Upper lobe of left lung (tissue), 6 donors: Measurements from ENCODE around the gene MATN3. TPM values are rescaled to one million over a fixed set of nuclear protein-coding genes. Genes with fewer than 3 reads are reported as not detected.
A peak's percentile ranks its signal among the peaks of the same experiment; 100 is the strongest.

Experiments
- ATAC-seq, 2 donors: fragments of 200-7000 bp; cut with Tn5 transposase; one replicate each; pipeline ENCODE4 v1.9.1; 2022; ENCODE audit warnings: mild to moderate bottlenecking in 2 of 2, moderate library complexity in 2 of 2; ENCODE audit not compliant: low FRiP score in 2 of 2
- DNase-seq, 2 donors: peaks; one replicate each; pipeline ENCODE4 v3.0.0-alpha.2; 2019 to 2020
- H3K27ac ChIP-seq, 4 donors: fragments of 200-600 bp; sonication (generic); one replicate each; pipeline ENCODE4 v1.5.1; 2016 to 2019
- H3K27me3 ChIP-seq, 4 donors: fragments of 200-600 bp; sonication (generic); one replicate each; pipeline ENCODE4 v1.5.1; 2017 to 2019
- H3K36me3 ChIP-seq, 4 donors: fragments of 200-600 bp; sonication (generic); one replicate each; pipeline ENCODE4 v1.5.1; 2016 to 2019
- H3K4me1 ChIP-seq, 4 donors: fragments of 200-600 bp; sonication (generic); one replicate each; pipeline ENCODE4 v1.5.1; 2018 to 2019
- H3K4me3 ChIP-seq, 4 donors: fragments of 200-600 bp; sonication (generic); one replicate each; pipeline ENCODE4 v1.5.1; 2017 to 2019; ENCODE audit warnings: mild to moderate bottlenecking in 2 of 4, moderate library complexity in 1 of 4
- H3K9me3 ChIP-seq, 4 donors: fragments of 200-600 bp; sonication (generic); one replicate each; pipeline ENCODE4 v1.5.1; 2018 to 2019
- EP300 ChIP-seq, 4 donors: sonication (generic); formaldehyde crosslinking; IDR thresholded peaks; one replicate each; pipeline ENCODE4 v1.5.1; 2017; ENCODE audit warnings: antibody characterized with exemption in 4 of 4, control low read depth in 2 of 4
- POLR2A ChIP-seq, 4 donors: fragments of 450-650 bp; IDR thresholded peaks; one replicate each; pipeline ENCODE4 v1.5.1; 2016 to 2017; ENCODE audit warnings: antibody characterized with exemption in 4 of 4, mild to moderate bottlenecking in 2 of 4
- POLR2AphosphoS5 ChIP-seq, 2 donors: sonication (generic); formaldehyde crosslinking; IDR thresholded peaks; one replicate each; pipeline ENCODE4 v1.5.1; 2017; ENCODE audit warnings: antibody characterized with exemption in 2 of 2
- WGBS, 2 donors: methylation state at CpG; one replicate each; pipeline ENCODE4 v1.1.5; 2017 to 2018; 5-methylcytosine and 5-hydroxymethylcytosine counted together
- total RNA-seq, 6 donors: library from RNA; depleted of rRNA in 4 of 6; stranded (reverse); fragments of >200 nt in 4 of 6; gene quantifications; one replicate each; pipeline versions ENCODE4 v1.1.0 to v1.2.1, GENCODE V29; 2016 to 2021
- TF ChIP-seq, protein P1 (sequence below), 6 experiments: fragments of 450-650 bp in 4 of 6; fragments of 200-600 bp in 2 of 6; sonication (generic) in 2 of 6; IDR thresholded peaks; one replicate each; pipeline ENCODE4 v1.5.1; 2016 to 2019; ENCODE audit warnings: antibody characterized with exemption in 6 of 6
- donor health status: DM: no; HTN: no; CAD: no; lungs with moderate emphysema.
- donor health status: DM: no; HTN: yes; CAD: no; lungs with severe emphysema.

The MATN3 gene
- total RNA-seq, 6 donors from 2014 or later = 1.0 to 17.3 (median 7.8) TPM

DNA sequence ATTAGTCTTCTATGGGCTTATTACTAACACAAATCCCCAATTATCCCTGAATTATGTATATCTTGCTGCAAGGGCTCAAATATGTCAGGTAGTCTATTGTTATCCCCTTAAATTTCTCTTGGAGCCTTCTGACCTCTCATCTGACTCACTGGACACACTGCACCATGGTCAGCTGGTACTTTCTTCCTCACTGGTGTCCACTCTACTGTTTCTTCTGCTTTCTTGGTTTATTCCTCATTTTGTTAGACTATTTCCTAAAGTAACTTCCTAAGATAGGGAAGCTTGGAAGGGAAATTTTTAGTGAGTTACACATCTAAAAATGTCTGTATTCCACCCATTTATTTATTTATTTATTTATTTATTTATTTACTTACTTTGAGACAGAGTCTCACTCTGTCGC is 49.1 kb downstream of the MATN3 start:
- Histone ChIP-seq H3K9me3 (no peaks in the 10 kb centered on the region), H3K4me1 (no peaks in the 10 kb centered on the region), H3K27ac (no peak overlapping the region), H3K27me3 (no peaks in the 10 kb centered on the region), H3K4me3 (no peak overlapping the region), H3K36me3 (peaks cover 0 to 10% (median 0%) of the 10 kb centered on the region in 4 donors)
- TF ChIP-seq POLR2A (IDR thresholded peaks at IDR 0.05) (no peak), POLR2AphosphoS5 (IDR thresholded peaks at IDR 0.05) (no peak), EP300 (IDR thresholded peaks at IDR 0.05) (no peak)
- TF ChIP-seq, protein P1, sequence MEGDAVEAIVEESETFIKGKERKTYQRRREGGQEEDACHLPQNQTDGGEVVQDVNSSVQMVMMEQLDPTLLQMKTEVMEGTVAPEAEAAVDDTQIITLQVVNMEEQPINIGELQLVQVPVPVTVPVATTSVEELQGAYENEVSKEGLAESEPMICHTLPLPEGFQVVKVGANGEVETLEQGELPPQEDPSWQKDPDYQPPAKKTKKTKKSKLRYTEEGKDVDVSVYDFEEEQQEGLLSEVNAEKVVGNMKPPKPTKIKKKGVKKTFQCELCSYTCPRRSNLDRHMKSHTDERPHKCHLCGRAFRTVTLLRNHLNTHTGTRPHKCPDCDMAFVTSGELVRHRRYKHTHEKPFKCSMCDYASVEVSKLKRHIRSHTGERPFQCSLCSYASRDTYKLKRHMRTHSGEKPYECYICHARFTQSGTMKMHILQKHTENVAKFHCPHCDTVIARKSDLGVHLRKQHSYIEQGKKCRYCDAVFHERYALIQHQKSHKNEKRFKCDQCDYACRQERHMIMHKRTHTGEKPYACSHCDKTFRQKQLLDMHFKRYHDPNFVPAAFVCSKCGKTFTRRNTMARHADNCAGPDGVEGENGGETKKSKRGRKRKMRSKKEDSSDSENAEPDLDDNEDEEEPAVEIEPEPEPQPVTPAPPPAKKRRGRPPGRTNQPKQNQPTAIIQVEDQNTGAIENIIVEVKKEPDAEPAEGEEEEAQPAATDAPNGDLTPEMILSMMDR (IDR thresholded peaks at IDR 0.05) = no peak
- no peak for ATAC-seq
- DNase-seq = no peak
- WGBS, 2 donors = 95 to 100% methylated on average over 1 of the region's 1 CpG

DNA sequence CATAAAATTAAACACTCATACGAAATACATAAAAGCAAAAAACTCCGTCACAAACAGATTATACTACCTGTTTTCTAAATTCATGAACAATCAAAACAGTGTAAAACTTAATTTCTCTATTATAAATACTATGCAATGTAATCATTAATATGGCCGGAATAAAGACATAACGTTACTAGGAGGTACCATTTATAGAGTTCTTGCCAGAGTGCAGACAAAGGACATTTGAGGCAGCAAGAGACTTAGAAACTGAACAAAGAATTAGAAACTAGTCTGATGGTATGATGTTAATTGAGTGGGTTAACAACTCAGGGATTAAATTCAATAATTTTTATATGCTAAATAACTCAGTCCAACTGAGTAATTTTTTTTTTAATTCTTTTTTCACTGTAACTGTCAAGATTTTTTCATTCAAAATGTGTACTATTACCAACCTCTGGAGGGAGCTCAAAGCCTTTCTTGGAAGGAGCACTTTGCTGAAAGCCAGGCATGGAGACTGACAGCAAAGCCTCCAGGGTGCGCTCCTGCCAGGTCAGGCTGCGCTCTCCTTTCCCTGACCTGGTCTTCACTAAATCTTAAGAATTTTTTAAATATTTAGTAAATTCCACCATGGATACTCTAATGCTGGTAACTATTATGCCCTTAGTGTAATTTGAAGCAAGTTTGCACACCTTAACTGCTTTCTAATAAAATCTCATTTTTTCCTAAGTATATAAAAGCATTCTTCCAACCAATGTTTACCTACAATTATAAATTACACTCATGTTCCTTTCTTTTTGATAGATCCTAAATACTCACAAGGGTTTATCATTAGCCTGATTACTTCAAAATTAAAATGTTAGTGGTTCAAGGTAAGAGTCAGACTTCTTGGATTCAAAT is 56.7 kb downstream of the MATN3 start:
- DNase-seq = peak in 1 of 2 donors; percentile 63
- 54% methylated on average over 6 of the region's 6 CpGs for WGBS, 2 donors

DNA sequence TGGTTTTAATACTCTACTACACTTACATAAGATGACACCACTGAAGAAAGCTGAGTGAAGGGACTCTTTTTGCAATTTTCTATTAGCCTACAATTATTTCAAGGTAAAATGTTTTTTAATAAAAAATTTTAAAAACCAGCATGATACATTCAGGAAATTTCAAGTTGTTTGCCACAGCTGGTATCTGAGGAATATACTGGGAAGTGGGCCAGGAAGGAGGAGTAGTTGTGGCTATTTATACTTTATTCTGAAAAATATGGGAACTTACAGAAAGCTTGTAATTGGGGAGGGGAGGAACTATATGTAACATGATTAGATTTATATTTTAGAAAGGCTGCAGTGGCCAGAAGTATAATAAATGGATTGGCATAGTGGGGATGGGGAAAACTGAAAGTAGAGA is 63.4 kb downstream of the MATN3 start:
- Histone ChIP-seq H3K27me3 (no peaks in the 10 kb centered on the region), H3K27ac (no peak overlapping the region), H3K4me3 (no peak overlapping the region), H3K4me1 (no peaks in the 10 kb centered on the region), H3K9me3 (no peaks in the 10 kb centered on the region), H3K36me3 (peaks cover 0 to 8% (median 0%) of the 10 kb centered on the region in 4 donors)
- DNase-seq (no peak), ATAC-seq (no peak)
- TF ChIP-seq EP300 (IDR thresholded peaks at IDR 0.05) = no peak
- TF ChIP-seq, protein P1 (IDR thresholded peaks at IDR 0.05) = no peak
- no peak for TF ChIP-seq POLR2AphosphoS5 (IDR thresholded peaks at IDR 0.05)
- no peak for TF ChIP-seq POLR2A (IDR thresholded peaks at IDR 0.05)

More for the DNA sequence above, 56.7 kb downstream of the MATN3 start:
- H3K27me3 ChIP-seq = no peaks in the 10 kb centered on the region
- ATAC-seq = peak; percentile 83 to 84
- no peak overlapping the region for H3K27ac ChIP-seq
- TF ChIP-seq, protein P1 (IDR thresholded peaks at IDR 0.05) = peak; percentile 11 to 65 (median 52)
- no peak for TF ChIP-seq POLR2AphosphoS5 (IDR thresholded peaks at IDR 0.05)
- H3K36me3 ChIP-seq = peaks cover 0 to 5% (median 0%) of the 10 kb centered on the region in 4 donors
- H3K9me3 ChIP-seq = no peaks in the 10 kb centered on the region
- no peak overlapping the region for H3K4me3 ChIP-seq
- H3K4me1 ChIP-seq = no peaks in the 10 kb centered on the region

DNA sequence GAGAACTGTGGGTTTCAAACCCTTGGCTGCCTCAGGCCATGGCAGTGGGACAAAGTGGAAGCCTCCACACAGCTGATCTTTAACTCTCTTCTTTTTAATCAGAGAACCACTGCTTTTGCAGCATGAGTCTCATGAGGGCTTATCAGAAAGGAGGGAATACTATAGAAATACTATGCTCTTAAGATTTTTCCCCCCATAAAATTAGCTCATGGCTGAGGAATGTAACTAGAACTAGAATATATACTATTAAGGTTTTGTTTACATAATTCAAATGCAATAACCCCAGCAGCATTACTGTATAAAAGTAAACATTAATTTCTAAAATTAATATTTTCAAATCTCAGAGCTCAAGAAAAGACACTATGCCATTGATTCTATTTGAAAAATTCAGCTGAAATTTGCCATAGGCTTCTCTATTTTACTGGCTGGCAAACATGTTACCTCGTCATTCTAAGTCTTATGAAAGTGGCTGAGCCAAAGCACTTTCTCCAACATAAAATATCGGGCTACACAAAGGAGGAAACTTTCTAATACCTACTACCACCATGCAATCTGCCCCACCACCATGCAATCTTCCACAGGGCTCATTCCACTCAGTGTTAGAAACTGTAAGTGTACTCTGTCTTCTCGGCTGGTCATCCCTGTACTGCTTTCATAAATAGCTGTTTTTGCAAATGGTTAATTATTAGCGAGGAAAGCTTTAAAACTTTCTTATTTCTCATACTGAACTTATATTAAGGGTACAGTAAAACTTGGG is 65.1 kb downstream of the MATN3 start:
- ATAC-seq (no peak), DNase-seq (no peak)
- 88 to 96% methylated on average over 4 of the region's 4 CpGs for WGBS, 2 donors
- no peak overlapping the region for H3K4me3 ChIP-seq
- H3K27ac ChIP-seq = no peak overlapping the region
- no peaks in the 10 kb centered on the region for H3K4me1 ChIP-seq
- H3K27me3 ChIP-seq = no peaks in the 10 kb centered on the region
- H3K36me3 ChIP-seq = peaks cover 0 to 8% (median 0%) of the 10 kb centered on the region in 4 donors
- TF ChIP-seq, protein P1 (IDR thresholded peaks at IDR 0.05) = no peak
- TF ChIP-seq POLR2A (IDR thresholded peaks at IDR 0.05) = no peak
- TF ChIP-seq POLR2AphosphoS5 (IDR thresholded peaks at IDR 0.05) = no peak
- no peak for TF ChIP-seq EP300 (IDR thresholded peaks at IDR 0.05)
- no peaks in the 10 kb centered on the region for H3K9me3 ChIP-seq
